H1 (cell line): Measurements from ENCODE around the gene RGS13. TPM values are rescaled to one million over a fixed set of nuclear protein-coding genes. Genes with fewer than 3 reads are reported as not detected.

Source experiments
- PHF8 ChIP-seq: fragments of 200-600 bp; sonication (generic); conservative IDR thresholded peaks from 2 replicates; pipeline ENCODE4 v1.7.1; 2012; ENCODE audit warnings: low read depth, mild to moderate bottlenecking, inconsistent platforms, low read length, moderate library complexity
- RBBP5 ChIP-seq: IDR thresholded peaks from 2 replicates; pipeline ENCODE4 v1.7.1; 2012; ENCODE audit warnings: low read depth, mild to moderate bottlenecking, inconsistent platforms, low read length, moderate library complexity, borderline replicate concordance
- SIX5 ChIP-seq: IDR thresholded peaks from 2 replicates; pipeline ENCODE4 v1.6.1; 2011; ENCODE audit warnings: mild to moderate bottlenecking, low read depth, low read length
- polyA plus RNA-seq, 7 experiments: library from polyadenylated mRNA; depleted of rRNA in 3 of 7; stranded (reverse) in 5 of 7; unstranded in 2 of 7; fragments of >200 nt in 5 of 7; fragments of 200-250 nt in 2 of 7; gene quantifications; 1 replicate in 5 of 7; 2 replicates in 1 of 7; 4 replicates in 1 of 7; pipeline versions ENCODE4 v1.2.1 to v1.2.3, GENCODE V29; 2011 to 2013; ENCODE audit warnings: missing spikeins in 2 of 7, mixed read lengths in 2 of 7
- total RNA-seq: library from RNA; stranded (reverse); fragmentation: NEBNext Ultra II Directional; extraction: Animal tissue kit (Norgen Biotek cat#: 25700); gene quantifications from 2 replicates; pipeline ENCODE4 v1.2.1, GENCODE V29; 2021
- TF ChIP-seq, protein P1 (sequence below): fragments of 300-600 bp; sonication (generic); IDR thresholded peaks from 2 replicates; pipeline ENCODE4 v1.7.1; 2012; ENCODE audit warnings: low read length, moderate library complexity, mild to moderate bottlenecking, inconsistent platforms; ENCODE audit not compliant: insufficient replicate concordance
- TF ChIP-seq, protein P2 (sequence below), 3 experiments: IDR thresholded peaks; 1 replicate in 2 of 3; 2 replicates in 1 of 3; pipeline versions ENCODE4 v1.5.1 to v1.6.1; 2011; ENCODE audit warnings: low read length in 3 of 3, mild to moderate bottlenecking in 3 of 3, inconsistent platforms in 2 of 3, low read depth in 1 of 3, moderate library complexity in 1 of 3; ENCODE audit not compliant: insufficient read depth in 1 of 3; ENCODE audit errors: control extremely low read depth in 1 of 3
- TF ChIP-seq, protein P3 (sequence below): IDR thresholded peaks from 2 replicates; pipeline ENCODE4 v1.6.1; 2011; ENCODE audit warnings: low read depth, mild to moderate bottlenecking, low read length; ENCODE audit not compliant: insufficient read depth

The RGS13 gene
- total and polyA plus RNA-seq, 2 of the 8 experiments (the other 6 are each of a cell fraction or from before 2014, with no cell fraction given), result not detected

DNA sequence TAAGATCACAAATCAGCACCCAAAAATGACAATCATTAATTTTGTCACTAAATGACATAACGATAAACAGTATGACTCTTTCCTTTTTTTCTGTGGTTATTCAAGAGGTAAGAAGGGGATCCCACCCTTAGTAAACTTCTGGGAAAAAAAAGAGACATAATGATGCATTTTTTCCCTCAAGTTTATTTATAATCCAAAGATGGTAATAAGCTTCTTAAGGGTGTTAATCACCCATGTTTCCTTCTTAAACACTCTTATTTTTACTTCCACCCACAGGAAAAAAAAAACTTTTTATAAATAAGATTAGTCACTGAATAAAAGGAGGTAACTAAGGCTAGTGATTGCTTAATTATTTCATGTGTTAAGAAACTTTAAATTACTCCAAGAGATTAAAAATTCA lies 35.7 kb upstream of the RGS13 start (continued):
- TF ChIP-seq, protein P1, sequence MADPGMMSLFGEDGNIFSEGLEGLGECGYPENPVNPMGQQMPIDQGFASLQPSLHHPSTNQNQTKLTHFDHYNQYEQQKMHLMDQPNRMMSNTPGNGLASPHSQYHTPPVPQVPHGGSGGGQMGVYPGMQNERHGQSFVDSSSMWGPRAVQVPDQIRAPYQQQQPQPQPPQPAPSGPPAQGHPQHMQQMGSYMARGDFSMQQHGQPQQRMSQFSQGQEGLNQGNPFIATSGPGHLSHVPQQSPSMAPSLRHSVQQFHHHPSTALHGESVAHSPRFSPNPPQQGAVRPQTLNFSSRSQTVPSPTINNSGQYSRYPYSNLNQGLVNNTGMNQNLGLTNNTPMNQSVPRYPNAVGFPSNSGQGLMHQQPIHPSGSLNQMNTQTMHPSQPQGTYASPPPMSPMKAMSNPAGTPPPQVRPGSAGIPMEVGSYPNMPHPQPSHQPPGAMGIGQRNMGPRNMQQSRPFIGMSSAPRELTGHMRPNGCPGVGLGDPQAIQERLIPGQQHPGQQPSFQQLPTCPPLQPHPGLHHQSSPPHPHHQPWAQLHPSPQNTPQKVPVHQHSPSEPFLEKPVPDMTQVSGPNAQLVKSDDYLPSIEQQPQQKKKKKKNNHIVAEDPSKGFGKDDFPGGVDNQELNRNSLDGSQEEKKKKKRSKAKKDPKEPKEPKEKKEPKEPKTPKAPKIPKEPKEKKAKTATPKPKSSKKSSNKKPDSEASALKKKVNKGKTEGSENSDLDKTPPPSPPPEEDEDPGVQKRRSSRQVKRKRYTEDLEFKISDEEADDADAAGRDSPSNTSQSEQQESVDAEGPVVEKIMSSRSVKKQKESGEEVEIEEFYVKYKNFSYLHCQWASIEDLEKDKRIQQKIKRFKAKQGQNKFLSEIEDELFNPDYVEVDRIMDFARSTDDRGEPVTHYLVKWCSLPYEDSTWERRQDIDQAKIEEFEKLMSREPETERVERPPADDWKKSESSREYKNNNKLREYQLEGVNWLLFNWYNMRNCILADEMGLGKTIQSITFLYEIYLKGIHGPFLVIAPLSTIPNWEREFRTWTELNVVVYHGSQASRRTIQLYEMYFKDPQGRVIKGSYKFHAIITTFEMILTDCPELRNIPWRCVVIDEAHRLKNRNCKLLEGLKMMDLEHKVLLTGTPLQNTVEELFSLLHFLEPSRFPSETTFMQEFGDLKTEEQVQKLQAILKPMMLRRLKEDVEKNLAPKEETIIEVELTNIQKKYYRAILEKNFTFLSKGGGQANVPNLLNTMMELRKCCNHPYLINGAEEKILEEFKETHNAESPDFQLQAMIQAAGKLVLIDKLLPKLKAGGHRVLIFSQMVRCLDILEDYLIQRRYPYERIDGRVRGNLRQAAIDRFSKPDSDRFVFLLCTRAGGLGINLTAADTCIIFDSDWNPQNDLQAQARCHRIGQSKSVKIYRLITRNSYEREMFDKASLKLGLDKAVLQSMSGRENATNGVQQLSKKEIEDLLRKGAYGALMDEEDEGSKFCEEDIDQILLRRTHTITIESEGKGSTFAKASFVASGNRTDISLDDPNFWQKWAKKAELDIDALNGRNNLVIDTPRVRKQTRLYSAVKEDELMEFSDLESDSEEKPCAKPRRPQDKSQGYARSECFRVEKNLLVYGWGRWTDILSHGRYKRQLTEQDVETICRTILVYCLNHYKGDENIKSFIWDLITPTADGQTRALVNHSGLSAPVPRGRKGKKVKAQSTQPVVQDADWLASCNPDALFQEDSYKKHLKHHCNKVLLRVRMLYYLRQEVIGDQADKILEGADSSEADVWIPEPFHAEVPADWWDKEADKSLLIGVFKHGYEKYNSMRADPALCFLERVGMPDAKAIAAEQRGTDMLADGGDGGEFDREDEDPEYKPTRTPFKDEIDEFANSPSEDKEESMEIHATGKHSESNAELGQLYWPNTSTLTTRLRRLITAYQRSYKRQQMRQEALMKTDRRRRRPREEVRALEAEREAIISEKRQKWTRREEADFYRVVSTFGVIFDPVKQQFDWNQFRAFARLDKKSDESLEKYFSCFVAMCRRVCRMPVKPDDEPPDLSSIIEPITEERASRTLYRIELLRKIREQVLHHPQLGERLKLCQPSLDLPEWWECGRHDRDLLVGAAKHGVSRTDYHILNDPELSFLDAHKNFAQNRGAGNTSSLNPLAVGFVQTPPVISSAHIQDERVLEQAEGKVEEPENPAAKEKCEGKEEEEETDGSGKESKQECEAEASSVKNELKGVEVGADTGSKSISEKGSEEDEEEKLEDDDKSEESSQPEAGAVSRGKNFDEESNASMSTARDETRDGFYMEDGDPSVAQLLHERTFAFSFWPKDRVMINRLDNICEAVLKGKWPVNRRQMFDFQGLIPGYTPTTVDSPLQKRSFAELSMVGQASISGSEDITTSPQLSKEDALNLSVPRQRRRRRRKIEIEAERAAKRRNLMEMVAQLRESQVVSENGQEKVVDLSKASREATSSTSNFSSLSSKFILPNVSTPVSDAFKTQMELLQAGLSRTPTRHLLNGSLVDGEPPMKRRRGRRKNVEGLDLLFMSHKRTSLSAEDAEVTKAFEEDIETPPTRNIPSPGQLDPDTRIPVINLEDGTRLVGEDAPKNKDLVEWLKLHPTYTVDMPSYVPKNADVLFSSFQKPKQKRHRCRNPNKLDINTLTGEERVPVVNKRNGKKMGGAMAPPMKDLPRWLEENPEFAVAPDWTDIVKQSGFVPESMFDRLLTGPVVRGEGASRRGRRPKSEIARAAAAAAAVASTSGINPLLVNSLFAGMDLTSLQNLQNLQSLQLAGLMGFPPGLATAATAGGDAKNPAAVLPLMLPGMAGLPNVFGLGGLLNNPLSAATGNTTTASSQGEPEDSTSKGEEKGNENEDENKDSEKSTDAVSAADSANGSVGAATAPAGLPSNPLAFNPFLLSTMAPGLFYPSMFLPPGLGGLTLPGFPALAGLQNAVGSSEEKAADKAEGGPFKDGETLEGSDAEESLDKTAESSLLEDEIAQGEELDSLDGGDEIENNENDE, result no peak
- TF ChIP-seq, protein P2, sequence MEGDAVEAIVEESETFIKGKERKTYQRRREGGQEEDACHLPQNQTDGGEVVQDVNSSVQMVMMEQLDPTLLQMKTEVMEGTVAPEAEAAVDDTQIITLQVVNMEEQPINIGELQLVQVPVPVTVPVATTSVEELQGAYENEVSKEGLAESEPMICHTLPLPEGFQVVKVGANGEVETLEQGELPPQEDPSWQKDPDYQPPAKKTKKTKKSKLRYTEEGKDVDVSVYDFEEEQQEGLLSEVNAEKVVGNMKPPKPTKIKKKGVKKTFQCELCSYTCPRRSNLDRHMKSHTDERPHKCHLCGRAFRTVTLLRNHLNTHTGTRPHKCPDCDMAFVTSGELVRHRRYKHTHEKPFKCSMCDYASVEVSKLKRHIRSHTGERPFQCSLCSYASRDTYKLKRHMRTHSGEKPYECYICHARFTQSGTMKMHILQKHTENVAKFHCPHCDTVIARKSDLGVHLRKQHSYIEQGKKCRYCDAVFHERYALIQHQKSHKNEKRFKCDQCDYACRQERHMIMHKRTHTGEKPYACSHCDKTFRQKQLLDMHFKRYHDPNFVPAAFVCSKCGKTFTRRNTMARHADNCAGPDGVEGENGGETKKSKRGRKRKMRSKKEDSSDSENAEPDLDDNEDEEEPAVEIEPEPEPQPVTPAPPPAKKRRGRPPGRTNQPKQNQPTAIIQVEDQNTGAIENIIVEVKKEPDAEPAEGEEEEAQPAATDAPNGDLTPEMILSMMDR (IDR thresholded peaks at IDR 0.05; ENCODE audit: control extremely low read depth in 1 of 3, insufficient read depth in 1 of 3, low read depth in 1 of 3, low read length in 3 of 3), result no peak
- TF ChIP-seq RBBP5 (no peak), SIX5 (no peak), PHF8 (no peak)
- TF ChIP-seq, protein P3, sequence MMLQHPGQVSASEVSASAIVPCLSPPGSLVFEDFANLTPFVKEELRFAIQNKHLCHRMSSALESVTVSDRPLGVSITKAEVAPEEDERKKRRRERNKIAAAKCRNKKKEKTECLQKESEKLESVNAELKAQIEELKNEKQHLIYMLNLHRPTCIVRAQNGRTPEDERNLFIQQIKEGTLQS, result no peak
